Stimulated activated CD4-positive, alpha-beta T cell treated with anti-CD3 and anti-CD28 coated beads, TNF-alpha, amount 100 ng/mL, for 24 hours (primary cell): ENCODE results near the gene UBE2N.
A peak's percentile ranks its signal among the peaks of the same experiment; 100 is the strongest.

ENCODE experiments used
- DNase-seq, 3 experiments: peaks; one replicate each; pipeline ENCODE4 v3.0.0-alpha.2; 2020; ENCODE audit warnings: low read depth in 3 of 3

Gene UBE2N

DNA sequence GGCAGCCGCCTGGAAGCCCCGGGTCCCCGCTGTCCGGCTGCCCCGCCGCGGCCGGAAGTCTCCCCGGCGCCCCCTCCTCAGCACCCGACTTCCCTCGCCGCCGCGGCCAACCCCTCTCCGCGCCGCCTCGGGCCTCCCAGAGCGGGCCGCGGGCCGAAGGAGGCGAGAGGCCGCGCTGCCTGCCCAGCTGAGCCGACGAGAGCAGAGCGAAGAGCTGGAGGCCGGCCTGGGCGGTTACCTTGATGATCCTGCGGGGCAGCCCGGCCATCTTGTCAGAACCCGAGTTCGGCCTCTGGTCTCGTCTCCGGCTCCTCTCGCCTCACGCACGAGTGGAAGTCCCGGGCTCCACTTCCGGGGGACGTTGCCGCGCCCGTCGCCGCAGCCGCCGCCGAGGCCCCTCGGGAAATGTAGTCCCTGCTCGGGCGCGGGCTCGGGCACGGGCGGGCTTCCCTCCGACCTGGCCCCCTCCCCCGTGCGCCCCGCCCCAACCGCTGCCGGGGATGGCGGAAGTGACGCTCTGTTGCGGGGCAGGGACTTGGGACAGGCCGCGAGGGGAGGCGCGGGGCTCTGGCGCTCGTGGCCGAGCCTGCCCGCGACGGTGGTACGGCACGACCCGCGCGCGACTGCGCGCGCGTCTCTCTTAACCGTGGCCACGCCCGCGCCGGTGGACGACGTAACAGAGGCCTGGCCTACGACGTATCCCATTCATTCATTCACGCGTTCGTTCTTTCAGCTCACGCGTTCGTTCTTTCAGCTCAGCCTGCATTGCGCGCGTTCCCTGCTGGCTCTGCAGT, at the start of gene UBE2N:
UBE2N (minus strand) TSS at position 331 of the 794 bp plus-strand sequence; CDS start at position 268, 63 bp downstream.
- DNase-seq = peak; percentile 90 to 96 (median 96)

GRCh38 chr12:93484315-93484981, 42.7 kb upstream of the UBE2N start:
- DNase-seq = no peak

- DNase-seq = no peak
These were observed 41.5 kb upstream of the UBE2N start for GRCh38 chr12:93483151-93483807.

- no peak for DNase-seq
These were observed 41.0 kb upstream of the UBE2N start for GRCh38 chr12:93482721-93483120.

- no peak for DNase-seq
These were observed 34.8 kb upstream of the UBE2N start for GRCh38 chr12:93476555-93476954.

GRCh38 chr12:93469386-93469785, 27.6 kb upstream of the UBE2N start:
- no peak for DNase-seq

GRCh38 chr12:93468008-93468371, 26.2 kb upstream of the UBE2N start:
- no peak for DNase-seq

GRCh38 chr12:93467351-93468007, 25.7 kb upstream of the UBE2N start, which contains the start of gene MRPL42:
Gene MRPL42, plus strand, starts transcription at chr12:93467514. Its CDS starts 1,772 bp downstream, at chr12:93469286.
- DNase-seq = peak; percentile 84 to 89 (median 85)

DNA sequence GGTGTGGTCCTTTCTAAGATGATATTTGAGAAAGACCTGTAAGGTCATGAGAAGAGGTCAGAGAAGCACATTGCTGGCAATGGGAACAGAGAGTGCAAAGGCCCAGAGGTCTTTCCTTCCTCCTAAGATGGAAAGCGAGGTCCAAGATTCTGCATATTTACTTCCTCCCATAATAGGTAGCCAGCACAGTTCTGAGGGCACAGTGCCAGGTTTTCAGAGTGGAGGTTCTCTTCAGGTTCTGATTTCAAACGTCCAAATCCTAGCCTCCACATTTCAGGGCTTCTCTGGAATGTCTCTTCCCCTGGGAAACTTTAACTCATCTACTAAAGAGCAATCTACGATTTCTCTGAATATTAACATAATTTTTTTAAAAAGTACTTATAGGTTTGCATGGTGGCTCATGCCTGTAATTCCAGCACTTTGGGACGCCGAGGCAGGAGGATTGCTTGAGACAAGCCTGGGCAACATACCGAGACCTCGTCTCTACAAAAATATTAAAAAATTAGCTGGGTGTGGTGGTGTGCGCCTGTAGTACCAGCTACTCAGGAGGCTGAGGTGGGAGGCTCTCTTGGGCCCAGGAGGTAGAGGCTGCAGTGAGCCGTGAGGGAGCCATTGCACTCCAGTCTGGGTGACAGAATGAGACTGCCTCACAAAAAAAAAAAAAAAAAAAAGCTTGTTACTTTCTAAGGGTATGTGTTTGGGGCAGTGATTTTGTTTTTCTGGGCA, 25.0 kb upstream of the UBE2N start:
- no peak for DNase-seq

DNA sequence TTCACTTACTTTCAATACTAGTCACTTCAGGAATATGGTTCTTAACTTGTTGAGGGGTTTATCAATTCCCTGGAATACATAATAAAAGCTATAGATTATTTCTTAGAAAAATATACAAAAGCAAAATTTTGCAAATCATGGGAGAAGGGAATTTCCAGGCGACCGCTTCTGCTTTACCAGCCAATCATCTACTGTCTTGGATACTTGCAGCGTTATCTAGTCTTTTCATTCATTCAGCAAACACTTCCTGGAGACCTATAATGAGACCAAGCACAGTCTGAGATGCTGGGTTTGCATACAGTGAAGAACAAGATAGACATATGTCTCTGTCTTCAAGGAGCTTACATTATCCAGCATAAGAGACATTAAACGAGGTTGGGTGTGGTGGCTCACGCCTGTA, 24.1 kb upstream of the UBE2N start:
- no peak for DNase-seq

DNA sequence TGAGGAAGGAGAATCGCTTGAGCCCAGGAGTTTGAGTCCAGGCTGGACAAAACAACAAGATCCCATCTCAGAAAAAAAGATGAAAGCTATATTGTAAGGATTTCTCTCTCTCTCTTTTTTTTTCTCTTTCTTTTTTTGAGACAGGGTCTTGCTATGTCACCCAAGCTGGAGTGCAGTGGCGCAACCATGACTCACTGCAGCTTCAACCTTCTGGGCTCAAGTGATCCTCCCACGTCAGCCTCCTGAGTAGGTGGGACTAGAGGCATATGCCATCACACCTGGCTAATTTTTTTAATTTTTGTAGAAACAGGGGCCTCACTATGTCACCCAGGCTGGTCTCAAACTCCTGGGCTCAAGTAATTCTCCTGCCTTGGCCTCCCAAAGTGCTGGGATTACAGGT, 19.8 kb upstream of the UBE2N start:
- no peak for DNase-seq

- no peak for DNase-seq
These were observed 19.2 kb upstream of the UBE2N start for GRCh38 chr12:93460902-93461301.

DNA sequence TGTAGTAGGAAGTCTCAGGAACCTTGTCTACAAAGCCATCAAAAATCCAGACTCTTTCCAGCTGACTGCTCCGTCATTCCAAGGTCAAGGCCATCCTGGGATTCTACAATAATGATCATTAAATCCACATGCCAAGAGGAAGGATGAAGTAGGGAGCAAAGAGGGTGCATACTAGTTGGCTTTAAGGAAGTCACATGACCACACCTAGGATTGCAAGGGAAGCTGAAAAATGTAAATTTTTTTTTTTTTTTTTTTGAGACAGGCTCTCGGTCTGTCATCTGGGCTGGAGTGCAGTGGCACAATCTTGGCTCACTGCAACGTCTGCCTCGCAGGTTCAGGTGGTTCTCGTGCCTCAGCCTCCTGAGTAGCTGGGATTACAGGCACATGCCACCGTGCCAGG, 18.3 kb upstream of the UBE2N start:
- DNase-seq = no peak

GRCh38 chr12:93459097-93459496, 17.4 kb upstream of the UBE2N start:
- no peak for DNase-seq

GRCh38 chr12:93456077-93456476, 14.3 kb upstream of the UBE2N start:
- DNase-seq = no peak

GRCh38 chr12:93453633-93454032, 11.9 kb upstream of the UBE2N start:
- no peak for DNase-seq

DNA sequence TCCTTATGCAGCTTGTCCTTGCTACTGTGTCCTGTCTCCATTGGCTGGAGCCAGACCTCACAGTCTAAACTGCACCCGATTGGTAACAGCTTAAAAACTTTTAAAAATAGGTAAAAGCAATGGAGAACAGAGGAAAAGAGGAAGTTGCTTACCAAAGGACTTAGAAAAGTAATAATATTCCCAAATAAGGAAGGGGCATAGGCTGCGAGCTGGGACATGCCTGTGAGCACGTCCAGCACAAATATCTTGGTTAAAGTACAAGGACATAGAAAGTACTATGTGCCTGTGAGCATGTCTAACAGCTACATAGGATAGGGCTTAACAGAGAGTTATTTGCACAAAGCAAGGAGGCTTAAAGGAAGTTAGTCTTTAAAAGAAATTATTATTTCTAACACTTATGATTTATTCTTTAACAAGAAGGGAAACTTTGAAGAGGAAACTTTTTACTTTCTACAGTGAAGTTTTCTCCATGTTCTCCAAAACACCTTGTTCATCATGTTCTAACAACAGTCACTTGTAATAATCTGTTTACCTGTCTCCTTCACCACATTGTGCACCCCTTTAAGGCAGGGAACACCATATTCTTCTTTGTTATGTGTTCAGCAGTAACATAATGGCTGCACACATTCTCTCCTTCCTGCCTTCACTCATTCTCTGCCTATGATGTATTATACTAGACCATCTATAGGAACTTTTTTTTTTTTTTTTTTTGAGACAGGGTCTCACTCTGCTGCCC, 9.8 kb upstream of the UBE2N start:
- DNase-seq = no peak

GRCh38 chr12:93449277-93449676, 7.5 kb upstream of the UBE2N start:
- no peak for DNase-seq

DNA sequence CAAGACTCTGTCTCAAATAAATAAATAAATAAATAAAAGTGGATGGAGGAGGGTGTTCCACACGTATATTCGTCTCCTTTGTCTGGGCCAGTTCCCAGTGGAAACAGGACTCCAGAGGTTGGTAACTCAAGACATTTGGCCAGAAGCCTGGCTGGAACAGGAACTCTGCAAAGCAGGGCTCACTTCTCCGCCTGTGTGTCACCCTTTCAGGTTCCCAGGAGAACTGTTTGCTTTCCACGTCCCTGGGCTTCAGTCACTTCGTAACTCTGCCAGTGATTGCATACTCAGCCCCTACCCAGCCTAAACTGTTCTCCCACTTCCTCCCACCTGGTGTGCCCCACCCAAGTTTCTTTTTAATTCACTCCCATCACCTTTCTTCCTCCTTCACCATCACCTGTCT, 7.0 kb upstream of the UBE2N start:
- no peak for DNase-seq

- no peak for DNase-seq
These were observed 6.0 kb upstream of the UBE2N start for GRCh38 chr12:93447555-93448290.
